DMS114 treated with DMSO at 0.1 percent for 48 hours (cell line): ENCODE results near the gene F7.
"Not testable (repeated sequence)": the region's sequence is repeated elsewhere in the genome, so short reads cannot be mapped to it uniquely, and the experiment has no call there.

Source experiments
- DNase-seq: peaks from one replicate; lab custom pipeline; 2025; ENCODE audit not compliant: unreplicated experiment; lab: John Stamatoyannopoulos, UW

F7 gene

GRCh38 chr13:113098162-113098732 is 7.3 kb upstream of the F7 start:
- DNase-seq = no peak

GRCh38 chr13:113099142-113099541 is 6.4 kb upstream of the F7 start:
- DNase-seq = no peak

- not testable (repeated sequence) for DNase-seq
These were observed 3.3 kb upstream of the F7 start for GRCh38 chr13:113102302-113102701.

GRCh38 chr13:113102727-113103126 is 2.9 kb upstream of the F7 start:
- no peak for DNase-seq

DNA sequence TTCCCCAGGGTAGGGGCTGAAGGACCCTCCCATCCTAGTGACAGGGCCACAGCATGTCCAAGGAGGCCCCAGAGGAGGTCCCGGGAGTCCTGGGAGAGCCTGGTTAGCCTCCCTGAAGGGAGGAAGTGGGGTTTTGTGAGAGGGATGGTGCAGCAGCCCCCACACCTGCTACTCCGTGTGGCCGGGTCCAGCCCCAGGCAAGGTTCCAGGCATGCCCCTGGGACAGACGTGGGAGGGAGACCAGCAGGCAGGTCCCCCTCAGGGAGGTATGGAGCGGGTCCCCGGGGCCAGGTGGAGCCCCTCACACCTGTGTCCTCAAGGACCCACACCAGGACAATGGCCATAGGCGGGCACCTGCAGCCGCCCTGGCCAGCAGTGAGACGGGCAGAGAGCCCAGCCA is 1.9 kb upstream of the F7 start:
- DNase-seq = no peak

DNA sequence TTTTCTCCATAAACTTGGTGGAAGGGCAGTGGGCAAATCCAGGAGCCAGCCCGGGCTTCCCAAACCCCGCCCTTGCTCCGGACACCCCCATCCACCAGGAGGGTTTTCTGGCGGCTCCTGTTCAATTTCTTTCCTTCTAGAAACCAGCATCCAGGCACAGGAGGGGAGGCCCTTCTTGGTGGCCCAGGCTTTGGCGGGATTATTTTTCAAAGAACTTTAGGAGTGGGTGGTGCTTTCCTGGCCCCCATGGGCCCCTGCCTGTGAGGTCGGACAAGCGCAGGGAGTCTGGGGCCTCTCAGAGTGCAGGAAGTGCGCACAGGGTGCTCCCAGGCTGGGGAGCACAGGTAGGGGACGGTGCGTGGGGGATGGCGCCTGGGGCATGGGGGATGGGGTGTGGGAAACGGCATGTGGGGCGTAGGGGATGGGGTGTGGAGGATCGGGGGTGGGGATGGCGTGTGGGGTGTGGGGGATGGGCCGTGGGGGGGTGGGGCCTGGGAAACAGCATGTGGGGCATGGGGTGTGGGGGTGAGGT is 396 bp downstream of the F7 start:
- no peak for DNase-seq

- no peak for DNase-seq
These were observed 1.2 kb downstream of the F7 start for GRCh38 chr13:113106711-113107351.

DNA sequence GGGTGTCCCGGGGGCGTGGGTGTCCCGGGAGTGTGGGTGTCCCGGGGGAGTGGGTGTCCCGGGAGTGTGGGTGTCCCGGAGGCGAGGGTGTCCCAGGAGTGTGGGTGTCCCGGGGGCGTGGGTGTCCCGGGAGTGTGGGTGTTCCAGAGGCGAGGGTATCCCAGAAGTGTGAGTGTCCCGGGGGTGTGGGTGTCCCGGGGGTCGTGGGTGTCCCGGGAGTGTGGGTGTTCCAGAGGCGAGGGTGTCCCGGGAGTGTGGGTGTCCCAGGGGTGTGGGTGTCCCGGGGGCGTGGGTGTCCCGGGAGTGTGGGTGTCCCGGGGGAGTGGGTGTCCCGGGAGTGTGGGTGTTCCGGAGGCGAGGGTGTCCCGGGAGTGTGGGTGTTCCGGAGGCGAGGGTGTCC is 2.9 kb downstream of the F7 start:
- DNase-seq = not testable (repeated sequence)

DNA sequence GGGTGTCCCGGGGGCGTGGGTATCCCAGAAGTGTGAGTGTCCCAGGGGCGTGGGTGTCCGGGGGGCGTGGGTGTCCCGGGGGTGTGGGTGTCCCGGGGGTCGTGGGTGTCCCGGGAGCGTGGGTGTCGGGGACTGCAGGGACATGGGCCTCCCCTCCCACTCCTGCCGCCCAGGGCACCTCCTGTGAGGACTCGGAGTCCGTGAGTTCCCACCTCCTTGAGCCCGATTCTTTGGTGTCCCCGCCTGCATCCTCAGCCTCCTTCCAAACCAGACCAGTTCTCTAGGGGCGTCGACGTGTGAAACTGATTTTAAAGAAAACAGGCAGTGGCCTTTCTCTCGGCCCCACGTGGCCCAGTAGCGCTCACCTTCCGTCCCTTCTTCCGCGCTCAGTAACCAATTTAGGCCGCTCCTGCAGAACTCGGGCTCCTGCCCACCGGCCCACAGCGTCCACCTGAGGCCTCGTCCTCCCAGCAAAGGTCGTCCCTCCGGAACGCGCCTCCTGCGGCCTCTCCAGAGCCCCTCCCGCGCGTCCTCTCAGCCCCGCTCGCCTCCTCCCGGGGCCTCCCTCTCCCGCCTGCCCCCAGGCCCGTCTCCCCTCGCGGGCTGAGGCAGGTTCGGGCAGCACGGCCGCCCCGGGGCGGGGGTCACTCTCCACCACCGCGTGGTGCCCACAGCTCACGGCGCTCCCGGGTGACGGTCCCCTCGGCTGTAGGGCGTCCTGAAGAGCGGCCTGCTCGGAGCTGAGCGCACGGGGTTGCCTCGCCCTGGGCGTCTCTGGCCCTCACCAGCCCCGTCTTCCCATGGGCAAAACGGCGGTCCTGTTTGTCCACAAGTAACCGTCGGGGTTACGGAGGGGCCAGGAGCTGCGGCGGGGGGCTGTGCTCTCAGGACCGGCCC is 3.8 kb downstream of the F7 start:
- no peak for DNase-seq

GRCh38 chr13:113110048-113110851 is 4.7 kb downstream of the F7 start:
- no peak for DNase-seq

- DNase-seq = no peak
These were observed 5.3 kb downstream of the F7 start for GRCh38 chr13:113110852-113111315.

- DNase-seq = not testable (repeated sequence)
These were observed 6.2 kb downstream of the F7 start for GRCh38 chr13:113111821-113112220.

- not testable (repeated sequence) for DNase-seq
These were observed 6.9 kb downstream of the F7 start for GRCh38 chr13:113112475-113112874.

DNA sequence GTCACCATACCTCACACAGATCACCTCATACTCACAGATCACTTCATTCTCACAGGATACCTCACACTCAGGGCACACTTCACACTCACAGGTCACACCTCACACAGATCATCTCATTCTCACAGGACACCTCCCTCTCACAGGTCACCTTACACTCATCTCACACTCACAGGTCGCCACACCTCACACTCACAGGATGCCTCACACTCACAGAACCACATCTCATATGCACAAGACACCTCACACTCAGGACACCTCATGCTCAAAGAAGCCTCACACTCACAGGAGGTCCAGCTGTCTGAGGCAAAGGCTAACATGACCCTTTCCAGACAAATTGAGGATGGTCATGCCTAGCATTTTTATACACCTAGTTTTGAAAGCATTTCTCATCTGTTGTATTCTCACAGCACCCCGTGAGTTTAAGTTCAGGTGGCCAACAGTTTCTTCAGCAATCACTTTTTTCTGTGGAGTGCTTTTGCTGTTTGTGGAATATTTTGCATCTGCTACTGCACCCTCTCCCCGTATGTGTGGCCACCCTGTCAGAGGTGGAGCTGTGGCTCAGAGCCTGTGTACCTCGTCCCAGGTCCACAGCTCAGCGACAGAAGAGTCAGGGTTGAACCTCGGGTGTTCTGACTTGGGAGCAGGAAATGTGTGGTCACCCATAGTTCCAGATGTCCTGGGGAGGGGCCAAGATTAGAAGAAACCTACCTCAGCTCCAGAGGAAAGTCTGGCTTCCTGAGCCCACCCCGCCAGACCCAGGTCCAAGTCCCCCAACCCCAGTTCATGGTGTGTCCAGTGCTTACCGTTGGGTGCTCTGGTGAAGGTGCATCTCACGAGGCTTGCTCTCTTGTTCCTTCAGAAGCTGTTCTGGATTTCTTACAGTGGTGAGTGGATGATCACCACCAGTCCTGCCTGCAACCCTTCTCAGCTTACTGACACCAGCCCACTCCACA is 7.6 kb downstream of the F7 start:
- no peak for DNase-seq

- no peak for DNase-seq
These were observed 8.3 kb downstream of the F7 start for GRCh38 chr13:113113846-113114271.

DNA sequence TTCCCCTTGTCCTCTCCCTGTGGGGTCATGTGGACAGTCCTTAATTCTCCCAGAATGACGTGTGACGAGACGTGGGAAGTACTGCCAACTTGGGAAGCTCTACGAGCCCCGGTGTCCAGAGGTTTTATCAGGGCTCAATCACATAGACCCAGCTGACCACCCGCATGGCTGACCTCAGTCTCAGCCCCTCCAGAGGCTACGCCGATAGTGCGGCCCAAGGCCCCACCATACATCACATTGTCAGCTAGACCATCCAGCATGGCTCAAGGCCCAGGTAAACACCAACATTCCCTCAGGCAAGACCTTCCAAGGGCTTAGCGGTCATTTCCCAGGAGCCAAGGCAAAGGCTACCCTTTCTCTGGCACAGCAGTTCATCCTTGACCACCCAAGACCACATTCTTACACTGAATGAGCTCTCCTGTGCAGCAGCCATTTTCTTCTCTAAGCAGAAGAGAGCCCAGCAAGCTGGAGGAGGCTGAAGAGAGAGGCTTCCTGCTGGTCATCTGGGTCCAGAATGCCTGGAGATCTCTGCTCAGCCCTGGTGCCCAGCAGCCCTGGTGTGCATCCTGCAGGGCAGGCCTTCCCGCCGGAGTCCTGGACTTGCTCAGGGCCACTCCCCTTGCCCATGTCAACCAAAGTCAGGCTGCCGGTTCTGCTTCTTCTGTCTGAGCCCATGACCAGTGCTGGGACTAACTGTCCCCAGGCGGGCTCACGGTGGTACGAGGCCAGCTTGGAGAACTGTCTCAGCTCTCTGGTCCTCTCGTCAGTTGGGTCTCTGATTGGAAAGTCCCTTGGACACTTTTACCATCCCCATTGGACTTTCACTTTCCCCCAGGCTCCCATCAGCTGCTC is 9.1 kb downstream of the F7 start:
- no peak for DNase-seq

GRCh38 chr13:113115363-113116205 is 10.0 kb downstream of the F7 start:
- no peak for DNase-seq
